H1 (cell line): Measurements from ENCODE around the gene ADARB2.

Experiments used
- BCL11A ChIP-seq, 2 experiments: IDR thresholded peaks; one replicate each; pipeline ENCODE4 v1.6.1; 2011; ENCODE audit warnings: low read depth in 2 of 2, low read length in 2 of 2, mild to moderate bottlenecking in 2 of 2
- CBX5 ChIP-seq: fragments of 300-800, 300-1000 bp; sonication (generic); IDR thresholded peaks from 2 replicates; pipeline ENCODE4 v1.7.1; 2016; ENCODE audit warnings: antibody characterized with exemption, low read length, low read depth
- CEBPB ChIP-seq: IDR thresholded peaks from 2 replicates; pipeline ENCODE4 v1.6.1; 2012; ENCODE audit warnings: low read depth, low read length
- EP300 ChIP-seq, 2 experiments: IDR thresholded peaks; 1 replicate in 1 of 2; 2 replicates in 1 of 2; pipeline ENCODE4 v1.6.1; 2011 to 2012; ENCODE audit warnings: low read depth in 2 of 2, low read length in 2 of 2, mild to moderate bottlenecking in 2 of 2, borderline replicate concordance in 1 of 2, inconsistent platforms in 1 of 2, moderate library complexity in 1 of 2
- EZH2 ChIP-seq: fragments of 200-600 bp; sonication (generic); IDR thresholded peaks from 2 replicates; pipeline ENCODE4 v1.7.1; 2012; ENCODE audit warnings: low read depth, mild to moderate bottlenecking, moderate library complexity, low read length, inconsistent platforms; ENCODE audit not compliant: severe bottlenecking
- POLR2A ChIP-seq, 2 experiments: IDR thresholded peaks; 1 replicate in 1 of 2; 2 replicates in 1 of 2; pipeline ENCODE4 v1.6.1; 2011; ENCODE audit warnings: low read depth in 2 of 2, low read length in 2 of 2, mild to moderate bottlenecking in 2 of 2; ENCODE audit errors: control extremely low read depth in 1 of 2
- POLR2AphosphoS5 ChIP-seq: IDR thresholded peaks from 2 replicates; pipeline ENCODE4 v1.6.1; 2011; ENCODE audit warnings: low read depth, low read length
- RBBP5 ChIP-seq: IDR thresholded peaks from 2 replicates; pipeline ENCODE4 v1.7.1; 2012; ENCODE audit warnings: low read depth, mild to moderate bottlenecking, inconsistent platforms, low read length, moderate library complexity, borderline replicate concordance
- TAF7 ChIP-seq: optimal IDR thresholded peaks from 2 replicates; pipeline ENCODE3; 2011; ENCODE audit warnings: low read depth, mild to moderate bottlenecking, inconsistent platforms, low read length, moderate library complexity, borderline replicate concordance
- TF ChIP-seq, protein P1 (sequence below), 3 experiments: IDR thresholded peaks; 1 replicate in 2 of 3; 2 replicates in 1 of 3; pipeline versions ENCODE4 v1.5.1 to v1.6.1; 2011; ENCODE audit warnings: low read length in 3 of 3, mild to moderate bottlenecking in 3 of 3, inconsistent platforms in 2 of 3, low read depth in 1 of 3, moderate library complexity in 1 of 3; ENCODE audit not compliant: insufficient read depth in 1 of 3; ENCODE audit errors: control extremely low read depth in 1 of 3

DNA sequence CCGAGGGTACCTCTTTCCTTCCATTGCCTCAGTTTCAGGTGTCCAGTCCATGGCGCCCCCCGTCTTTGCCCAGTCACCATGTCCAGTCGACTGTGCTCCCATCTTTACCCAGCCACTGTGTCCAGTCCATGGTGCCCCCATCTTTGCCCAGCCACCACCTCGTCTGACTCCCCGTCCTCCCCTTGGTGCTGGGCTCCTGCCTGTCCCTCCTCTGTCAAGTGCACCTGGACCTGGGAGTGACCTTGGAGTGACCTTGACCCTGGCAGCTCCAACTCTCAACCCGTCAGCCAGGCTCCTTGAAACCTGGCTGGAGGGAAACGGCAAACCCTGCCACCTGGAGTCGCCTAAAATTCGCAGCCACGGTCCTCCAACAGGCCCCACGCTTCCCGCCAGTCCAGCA, 180.2 kb downstream of the ADARB2 start:
- no peak for TF ChIP-seq BCL11A (IDR thresholded peaks at IDR 0.05; ENCODE audit: low read depth in 2 of 2, low read length in 2 of 2)
- no peak for TF ChIP-seq POLR2AphosphoS5
- TF ChIP-seq EP300 (IDR thresholded peaks at IDR 0.05; ENCODE audit: borderline replicate concordance in 1 of 2, low read depth in 2 of 2, low read length in 2 of 2): no peak
- no peak for TF ChIP-seq CBX5
- no peak for TF ChIP-seq CEBPB
- TF ChIP-seq, protein P1, sequence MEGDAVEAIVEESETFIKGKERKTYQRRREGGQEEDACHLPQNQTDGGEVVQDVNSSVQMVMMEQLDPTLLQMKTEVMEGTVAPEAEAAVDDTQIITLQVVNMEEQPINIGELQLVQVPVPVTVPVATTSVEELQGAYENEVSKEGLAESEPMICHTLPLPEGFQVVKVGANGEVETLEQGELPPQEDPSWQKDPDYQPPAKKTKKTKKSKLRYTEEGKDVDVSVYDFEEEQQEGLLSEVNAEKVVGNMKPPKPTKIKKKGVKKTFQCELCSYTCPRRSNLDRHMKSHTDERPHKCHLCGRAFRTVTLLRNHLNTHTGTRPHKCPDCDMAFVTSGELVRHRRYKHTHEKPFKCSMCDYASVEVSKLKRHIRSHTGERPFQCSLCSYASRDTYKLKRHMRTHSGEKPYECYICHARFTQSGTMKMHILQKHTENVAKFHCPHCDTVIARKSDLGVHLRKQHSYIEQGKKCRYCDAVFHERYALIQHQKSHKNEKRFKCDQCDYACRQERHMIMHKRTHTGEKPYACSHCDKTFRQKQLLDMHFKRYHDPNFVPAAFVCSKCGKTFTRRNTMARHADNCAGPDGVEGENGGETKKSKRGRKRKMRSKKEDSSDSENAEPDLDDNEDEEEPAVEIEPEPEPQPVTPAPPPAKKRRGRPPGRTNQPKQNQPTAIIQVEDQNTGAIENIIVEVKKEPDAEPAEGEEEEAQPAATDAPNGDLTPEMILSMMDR (IDR thresholded peaks at IDR 0.05; ENCODE audit: control extremely low read depth in 1 of 3, insufficient read depth in 1 of 3, low read depth in 1 of 3, low read length in 3 of 3): no peak
- TF ChIP-seq TAF7: no peak
- TF ChIP-seq POLR2A (IDR thresholded peaks at IDR 0.05; ENCODE audit: control extremely low read depth in 1 of 2, low read depth in 2 of 2, low read length in 2 of 2): no peak
- no peak for TF ChIP-seq RBBP5
- TF ChIP-seq EZH2: no peak
